8988T (cell line): ENCODE results near the gene ILK.

Source experiments
- DNase-seq: peaks from one replicate; pipeline ENCODE4 v3.0.0; 2011

Gene ILK

GRCh38 chr11:6603287-6604080 lies at the start of gene ILK, which contains the start of gene RRP8:
TSS of gene ILK (plus strand) at chr11:6603774. CDS start at chr11:6604272, 498 bp downstream.
TSS of gene RRP8 (minus strand) at chr11:6603616. CDS start at chr11:6603502, 114 bp downstream.
- DNase-seq: peak; percentile 97

GRCh38 chr11:6554828-6555706 lies 48.5 kb upstream of the ILK start:
- DNase-seq: no peak

- DNase-seq: no peak
These were observed 47.2 kb upstream of the ILK start for GRCh38 chr11:6556139-6556949.

- DNase-seq: no peak
These were observed 46.5 kb upstream of the ILK start for GRCh38 chr11:6557063-6557462.

- DNase-seq: no peak
These were observed 45.6 kb upstream of the ILK start for GRCh38 chr11:6557761-6558674.

GRCh38 chr11:6559369-6559768 lies 44.2 kb upstream of the ILK start:
- DNase-seq: no peak

GRCh38 chr11:6561288-6561687 lies 42.3 kb upstream of the ILK start:
- DNase-seq: no peak

GRCh38 chr11:6563121-6563619 lies 40.4 kb upstream of the ILK start:
- no peak for DNase-seq

GRCh38 chr11:6563667-6564066 lies 39.9 kb upstream of the ILK start:
- no peak for DNase-seq

- DNase-seq: no peak
These were observed 38.2 kb upstream of the ILK start for GRCh38 chr11:6565325-6565724.

- no peak for DNase-seq
These were observed 37.4 kb upstream of the ILK start for GRCh38 chr11:6565988-6566703.

GRCh38 chr11:6566704-6567370 lies 36.7 kb upstream of the ILK start:
- DNase-seq: no peak

- DNase-seq: no peak
These were observed 36.2 kb upstream of the ILK start for GRCh38 chr11:6567371-6567745.

- no peak for DNase-seq
These were observed 35.2 kb upstream of the ILK start for GRCh38 chr11:6568191-6568918.

- no peak for DNase-seq
These were observed 33.9 kb upstream of the ILK start for GRCh38 chr11:6569706-6570105.

- DNase-seq: no peak
These were observed 32.7 kb upstream of the ILK start for GRCh38 chr11:6570691-6571427.

- no peak for DNase-seq
These were observed 32.1 kb upstream of the ILK start for GRCh38 chr11:6571434-6572008.

GRCh38 chr11:6572215-6572614 lies 31.4 kb upstream of the ILK start:
- DNase-seq: no peak
